Measurements from ENCODE around the gene STARD3.

- TF ChIP-seq POLR2A (IDR thresholded peaks at IDR 0.05; ENCODE audit: low read depth, low read length) (no peak), POLR2AphosphoS5 (IDR thresholded peaks at IDR 0.05; ENCODE audit: low read depth, low read length) (no peak), TAF1 (IDR thresholded peaks at IDR 0.05; ENCODE audit: low read depth, low read length) (no peak)
Measured at GRCh38 chr17:39619786-39620101, 17.2 kb upstream of the STARD3 start.
